CD14-positive monocyte (primary cell): ENCODE measurements around the gene PRM2. TPM values are rescaled to one million over a fixed set of nuclear protein-coding genes. Genes with fewer than 3 reads are reported as not detected.

Source experiments
- DNase-seq, 3 donors: peaks; one replicate each; pipeline ENCODE4 v3.0.0-alpha.2; 2011 to 2022
- H2AFZ ChIP-seq: 2 replicates; pipeline ENCODE4 v1.6.0; 2012; ENCODE audit warnings: mild to moderate bottlenecking, low read depth, low read length, inconsistent platforms; ENCODE audit not compliant: insufficient read depth, poor library complexity, severe bottlenecking
- H3K27ac ChIP-seq, 2 donors: 1 replicate in 1 of 2; 2 replicates in 1 of 2; pipeline ENCODE4 v1.5.1; 2012 to 2013; ENCODE audit warnings: low read length in 2 of 2, control low read depth in 1 of 2, inconsistent platforms in 1 of 2, low read depth in 1 of 2, mild to moderate bottlenecking in 1 of 2
- H3K27me3 ChIP-seq, 2 donors: one replicate each; pipeline versions ENCODE4 v1.6.0 to v1.6.1; 2011 to 2013; ENCODE audit warnings: low read length in 2 of 2; ENCODE audit not compliant: control insufficient read depth in 2 of 2, insufficient read depth in 2 of 2
- H3K36me3 ChIP-seq, 2 donors: replicated peaks in 1 of 2; 1 replicate in 1 of 2; 2 replicates in 1 of 2; pipeline versions ENCODE4 v1.5.1 to v1.6.1; 2012 to 2013; ENCODE audit warnings: low read length in 2 of 2, control low read depth in 1 of 2, inconsistent platforms in 1 of 2, mild to moderate bottlenecking in 1 of 2; ENCODE audit not compliant: insufficient read depth in 2 of 2, control insufficient read depth in 1 of 2
- H3K4me1 ChIP-seq, 2 donors: 1 replicate in 1 of 2; 2 replicates in 1 of 2; pipeline versions ENCODE4 v1.5.1 to v1.6.1; 2012 to 2013; ENCODE audit warnings: low read length in 2 of 2, control low read depth in 1 of 2, inconsistent platforms in 1 of 2, mild to moderate bottlenecking in 1 of 2, moderate library complexity in 1 of 2; ENCODE audit not compliant: insufficient read depth in 2 of 2, control insufficient read depth in 1 of 2
- H3K4me2 ChIP-seq: replicated peaks from 2 replicates; pipeline ENCODE3; 2012; ENCODE audit warnings: low read length, moderate library complexity, mild to moderate bottlenecking; ENCODE audit not compliant: poor library complexity, severe bottlenecking; ENCODE audit errors: extremely low read depth
- H3K4me3 ChIP-seq, 3 experiments: fragments of 200-600 bp in 1 of 3; sonication (generic) in 1 of 3; replicated peaks in 1 of 3; 1 replicate in 2 of 3; 2 replicates in 1 of 3; pipeline ENCODE4 v1.5.1; 2011 to 2013; ENCODE audit warnings: low read length in 3 of 3, mild to moderate bottlenecking in 3 of 3, control low read depth in 2 of 3, low read depth in 2 of 3, inconsistent platforms in 1 of 3, moderate library complexity in 1 of 3
- H3K79me2 ChIP-seq: 2 replicates; pipeline ENCODE4 v1.6.0; 2012; ENCODE audit warnings: mild to moderate bottlenecking, control low read depth, inconsistent platforms, low read length, moderate library complexity; ENCODE audit not compliant: insufficient read depth
- H3K9ac ChIP-seq: 2 replicates; pipeline ENCODE4 v1.6.0; 2017; ENCODE audit warnings: low read length, mild to moderate bottlenecking; ENCODE audit not compliant: insufficient read depth, poor library complexity, severe bottlenecking
- H3K9me3 ChIP-seq, 2 donors: replicated peaks in 1 of 2; 1 replicate in 1 of 2; 2 replicates in 1 of 2; pipeline versions ENCODE4 v1.5.1 to v1.6.1; 2012 to 2013; ENCODE audit warnings: low read length in 2 of 2, control low read depth in 1 of 2; ENCODE audit not compliant: control insufficient read depth in 1 of 2, insufficient read depth in 1 of 2
- H4K20me1 ChIP-seq: 2 replicates; pipeline ENCODE4 v1.6.0; 2012; ENCODE audit warnings: mild to moderate bottlenecking, low read length, control low read depth, moderate library complexity; ENCODE audit not compliant: insufficient read depth
- H3K27ac Mint-ChIP-seq, 7 donors: one replicate each; pipeline ENCODE4 v1.8.0; 2020; ENCODE audit warnings: mild to moderate bottlenecking in 7 of 7, mixed read lengths in 7 of 7, moderate library complexity in 6 of 7, inconsistent platforms in 2 of 7
- H3K27me3 Mint-ChIP-seq, 3 donors: one replicate each; pipeline ENCODE4 v1.8.0; 2021 to 2022; ENCODE audit warnings: low read depth in 3 of 3, mild to moderate bottlenecking in 3 of 3, mixed read lengths in 3 of 3, moderate library complexity in 3 of 3, inconsistent platforms in 1 of 3
- H3K36me3 Mint-ChIP-seq, 2 donors: one replicate each; pipeline ENCODE4 v1.8.0; 2020; ENCODE audit warnings: mixed read lengths in 2 of 2, inconsistent platforms in 1 of 2, mild to moderate bottlenecking in 1 of 2
- H3K4me1 Mint-ChIP-seq: one replicate; pipeline ENCODE4 v1.8.0; 2020; ENCODE audit warnings: mild to moderate bottlenecking, mixed read lengths
- H3K4me3 Mint-ChIP-seq, 2 donors: one replicate each; pipeline ENCODE4 v1.8.0; 2020; ENCODE audit warnings: mild to moderate bottlenecking in 2 of 2, mixed read lengths in 2 of 2, moderate library complexity in 1 of 2
- H3K9me3 Mint-ChIP-seq, 7 donors: one replicate each; pipeline ENCODE4 v1.8.0; 2020 to 2022; ENCODE audit warnings: mixed read lengths in 7 of 7, mild to moderate bottlenecking in 6 of 7, moderate library complexity in 6 of 7, inconsistent platforms in 2 of 7
- CTCF ChIP-seq: fragments of 200-600 bp; IDR thresholded peaks from one replicate; pipeline ENCODE4 v1.8.0; 2022; ENCODE audit warnings: antibody characterized with exemption, mild to moderate bottlenecking
- WGBS: methylation state at CpG from one replicate; pipeline ENCODE4 v1.1.5; 2013; ENCODE audit warnings: missing lambda C conversion rate; ENCODE audit not compliant: insufficient coverage; 5-methylcytosine and 5-hydroxymethylcytosine counted together
- intact Hi-C, 2 donors: fragments of 100-400 bp; cut with micrococcal nuclease; formaldehyde crosslinking; loops; one replicate each; pipeline versions ENCODE4 v1.15.0 to v1.15.1; 2023
- polyA plus RNA-seq, 3 donors: library from polyadenylated mRNA; depleted of rRNA in 1 of 3; unstranded in 2 of 3; stranded (reverse) in 1 of 3; fragments of 300-500 nt in 2 of 3; fragments of >200 nt in 1 of 3; fragmentation: Illumina TruSeq in 2 of 3; gene quantifications; 1 replicate in 2 of 3; 2 replicates in 1 of 3; pipeline ENCODE4 v1.2.3, GENCODE V29; 2012 to 2021

The PRM2 gene
- polyA plus RNA-seq, 3 donors = not detected

GRCh38 chr16:11276896-11277593 is 765 bp upstream of the PRM2 start:
- Histone ChIP-seq H3K4me3 (no peak overlapping the region), H3K9ac (no peak overlapping the region), H3K79me2 (no peaks in the 10 kb centered on the region), H4K20me1 (no peaks in the 10 kb centered on the region), H3K27me3 (peaks cover 0 to 4% of the 10 kb centered on the region in 2 donors), H2AFZ (no peak overlapping the region), H3K4me1 (no peaks in the 10 kb centered on the region), H3K4me2 (no peak overlapping the region), H3K27ac (no peak overlapping the region), H3K9me3 (no peaks in the 10 kb centered on the region), H3K36me3 (no peaks in the 10 kb centered on the region)
- intact Hi-C loops = no loop called here
- Mint-ChIP-seq H3K4me3 (peak overlapping the region in 1 of 2 donors; percentile 58), H3K9me3 (peaks cover 0 to under 1% (median 0%) of the 10 kb centered on the region in 7 donors), H3K36me3 (no peaks in the 10 kb centered on the region), H3K27ac (peak overlapping the region in 1 of 7 donors; percentile 48), H3K27me3 (peaks cover 8 to 10% (median 9%) of the 10 kb centered on the region in 3 donors), H3K4me1 (peaks cover 13% of the 10 kb centered on the region)
- DNase-seq = no peak
- 98% methylated on average over 4 of the region's 11 CpGs for WGBS
- TF ChIP-seq CTCF = no peak

GRCh38 chr16:11274964-11275363 is 1.3 kb downstream of the PRM2 start:
- H3K4me2 ChIP-seq = no peak overlapping the region
- no peaks in the 10 kb centered on the region for H3K36me3 ChIP-seq
- intact Hi-C loops = no loop called here
- H3K27ac ChIP-seq = no peak overlapping the region
- no peak overlapping the region for H2AFZ ChIP-seq
- no peaks in the 10 kb centered on the region for H3K9me3 ChIP-seq
- no peak for DNase-seq
- Mint-ChIP-seq H3K27me3 (peaks cover 11 to 12% (median 11%) of the 10 kb centered on the region in 3 donors), H3K4me1 (peaks cover 13% of the 10 kb centered on the region), H3K9me3 (no peaks in the 10 kb centered on the region), H3K36me3 (no peaks in the 10 kb centered on the region), H3K27ac (no peak overlapping the region), H3K4me3 (no peak overlapping the region)
- no peaks in the 10 kb centered on the region for H4K20me1 ChIP-seq
- no peaks in the 10 kb centered on the region for H3K79me2 ChIP-seq
- H3K4me3 ChIP-seq = no peak overlapping the region
- TF ChIP-seq CTCF = no peak
- no peak overlapping the region for H3K9ac ChIP-seq
- 97% methylated on average over 4 of the region's 7 CpGs for WGBS
- no peaks in the 10 kb centered on the region for H3K4me1 ChIP-seq
- peaks cover 0 to 4% of the 10 kb centered on the region in 2 donors for H3K27me3 ChIP-seq
